ENCODE results near the gene VPS8. TPM values are rescaled to one million over a fixed set of nuclear protein-coding genes. Genes with fewer than 3 reads are reported as not detected.
"Not testable (repeated sequence)": the region's sequence is repeated elsewhere in the genome, so short reads cannot be mapped to it uniquely, and the experiment has no call there.

Gene VPS8
- total RNA-seq, 2 experiments from 2014 or later, result 47.6 to 51.8 TPM

DNA sequence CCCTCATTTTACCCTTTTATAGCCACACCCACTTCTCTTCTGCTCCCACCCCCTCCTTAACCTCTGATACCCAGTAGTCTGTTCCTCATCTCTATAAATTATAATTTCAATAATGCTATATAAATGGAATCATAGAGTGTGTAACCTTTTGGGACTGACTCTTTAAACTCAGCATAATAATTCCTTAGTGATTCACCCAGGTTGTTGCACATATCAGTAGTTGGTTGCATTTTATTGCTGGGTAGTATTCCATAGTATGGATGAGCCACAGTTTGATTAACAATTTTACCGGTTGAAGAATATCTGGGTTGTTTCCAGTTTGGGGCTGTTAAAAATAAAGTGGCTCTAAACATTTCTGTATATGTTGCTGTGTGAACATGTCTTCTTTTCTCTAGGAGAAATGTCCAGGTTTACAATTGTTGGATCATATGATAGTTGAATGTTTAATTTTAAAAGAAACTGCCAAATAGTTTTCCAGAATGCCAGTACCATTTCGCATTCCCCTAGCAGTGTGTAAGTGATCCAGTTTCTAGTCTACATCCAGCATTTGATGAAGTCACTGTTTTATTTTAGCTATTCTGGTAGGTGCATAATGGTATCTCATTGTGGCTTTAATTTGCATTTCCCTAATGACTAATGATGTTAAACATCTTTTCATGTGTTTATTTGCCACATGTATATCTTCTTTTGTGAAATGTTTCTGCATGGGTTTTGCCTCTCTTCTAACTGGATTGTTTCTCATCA lies 68.5 kb downstream of the VPS8 start:
- H3K27me3 Mint-ChIP-seq (ENCODE audit: low read depth), result no peaks in the 10 kb centered on the region
- peaks cover 4% of the 10 kb centered on the region for H3K4me1 Mint-ChIP-seq (ENCODE audit: low read depth)
- H3K36me3 Mint-ChIP-seq (ENCODE audit: low read depth), result peaks cover 27% of the 10 kb centered on the region
- no peak overlapping the region for H3K27ac Mint-ChIP-seq
- H3K4me3 Mint-ChIP-seq, result no peak overlapping the region
- DNase-seq (no peak), ATAC-seq (no peak)
- POLR2A ChIA-PET, result no interaction called here
- no peaks in the 10 kb centered on the region for H3K9me3 Mint-ChIP-seq (ENCODE audit: insufficient read depth)
- CTCF ChIA-PET, result no interaction called here

DNA sequence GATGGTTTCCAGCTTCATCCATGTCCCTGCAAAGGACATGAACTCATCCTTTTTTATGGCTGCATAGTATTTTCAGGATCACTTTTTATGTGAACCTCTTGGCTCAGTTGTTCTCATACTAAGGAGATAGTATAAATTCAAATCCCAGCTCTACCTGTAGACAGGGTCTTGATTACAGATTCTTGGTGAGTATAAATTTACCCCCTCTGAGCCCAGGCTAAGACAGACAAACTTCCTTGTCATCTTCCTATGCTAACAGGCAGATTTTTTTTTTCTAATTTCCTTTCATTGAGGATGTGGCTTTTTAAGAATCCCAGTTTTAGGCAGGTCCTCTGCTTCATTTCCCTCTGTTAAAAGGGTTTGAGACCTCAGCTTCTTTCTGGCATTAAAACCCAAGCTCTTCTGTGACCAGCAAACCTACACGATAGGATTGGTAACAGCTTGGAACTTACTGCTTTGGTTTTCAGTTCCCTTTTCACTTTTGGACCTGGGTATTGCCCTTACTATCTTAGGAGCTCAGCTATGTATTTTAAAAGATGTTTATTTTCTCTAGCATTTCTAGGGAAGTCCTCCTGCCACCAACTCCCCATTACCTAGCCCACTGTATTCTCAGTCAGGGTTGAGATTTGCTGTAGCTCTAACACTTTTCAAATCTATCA lies 72.5 kb downstream of the VPS8 start:
- DNase-seq, result no peak
- Mint-ChIP-seq H3K36me3 (ENCODE audit: low read depth) (peaks cover 18% of the 10 kb centered on the region), H3K4me1 (ENCODE audit: low read depth) (peaks cover 4% of the 10 kb centered on the region), H3K4me3 (no peak overlapping the region), H3K27me3 (ENCODE audit: low read depth) (no peaks in the 10 kb centered on the region), H3K9me3 (ENCODE audit: insufficient read depth) (no peaks in the 10 kb centered on the region), H3K27ac (no peak overlapping the region)
- ChIA-PET POLR2A (interaction anchor here (0.6 kb wide), 1 partner anchor 43 kb away, joined by 5 read pairs; no protein-coding TSS in a partner anchor), CTCF (interaction anchor here (1.1 to 1.6 kb wide), 2 partner anchors 10 to 292 kb away, joined by 3 to 5 read pairs; no protein-coding TSS in a partner anchor)
- no peak for ATAC-seq

DNA sequence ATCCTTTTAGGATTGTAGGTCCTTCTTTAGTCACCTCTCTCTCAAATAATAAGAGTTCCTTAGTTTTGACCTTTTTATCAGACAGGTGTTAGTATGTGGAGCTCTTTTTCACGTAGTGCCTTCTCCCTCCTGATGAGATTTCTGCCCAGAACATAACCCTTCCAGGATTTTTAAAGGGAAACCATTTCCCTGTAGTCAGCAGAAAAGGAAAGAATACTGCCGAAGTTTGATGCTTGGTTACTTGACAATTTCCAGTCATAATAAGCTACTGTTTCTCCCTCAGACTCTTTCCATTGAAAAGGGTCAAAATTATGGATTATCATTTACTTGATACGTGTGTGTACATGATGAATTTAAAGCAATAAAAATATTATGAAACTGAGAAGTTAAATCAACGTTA lies 73.1 kb downstream of the VPS8 start:
- H3K4me3 Mint-ChIP-seq, result no peak overlapping the region
- no peak for DNase-seq
- ChIA-PET POLR2A (no interaction called here), CTCF (interaction anchor here (1.6 kb wide), 1 partner anchor 10 kb away, joined by 5 read pairs; no protein-coding TSS in a partner anchor)
- ATAC-seq, result no peak
- H3K36me3 Mint-ChIP-seq (ENCODE audit: low read depth), result peaks cover 16% of the 10 kb centered on the region
- H3K27ac Mint-ChIP-seq, result no peak overlapping the region
- H3K27me3 Mint-ChIP-seq (ENCODE audit: low read depth), result no peaks in the 10 kb centered on the region
- H3K9me3 Mint-ChIP-seq (ENCODE audit: insufficient read depth), result no peaks in the 10 kb centered on the region
- peaks cover 4% of the 10 kb centered on the region for H3K4me1 Mint-ChIP-seq (ENCODE audit: low read depth)

DNA sequence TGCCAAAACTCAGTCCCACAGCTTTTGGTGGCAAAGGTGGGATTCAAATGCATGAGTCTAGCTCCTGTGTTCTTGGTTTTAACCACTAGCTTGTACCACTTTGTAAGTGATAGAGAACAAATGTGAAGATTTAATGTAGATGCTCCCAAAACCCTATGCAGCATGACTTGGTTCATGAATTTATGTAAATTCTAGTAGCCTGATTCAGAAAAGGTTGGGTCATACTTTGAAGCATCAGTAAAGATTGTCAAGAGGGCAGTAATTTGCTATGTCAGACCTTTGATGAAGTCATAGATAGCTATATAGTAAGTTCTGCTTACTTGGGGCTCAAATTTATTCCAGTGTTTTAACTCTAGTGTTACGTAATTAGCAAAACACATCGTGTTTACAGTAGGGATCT lies 75.6 kb downstream of the VPS8 start:
- H3K27me3 Mint-ChIP-seq (ENCODE audit: low read depth), result no peaks in the 10 kb centered on the region
- CTCF ChIA-PET, result interaction anchor here (1.2 to 1.5 kb wide), 2 partner anchors 9 to 11 kb away, joined by 3 to 4 read pairs; no protein-coding TSS in a partner anchor

DNA sequence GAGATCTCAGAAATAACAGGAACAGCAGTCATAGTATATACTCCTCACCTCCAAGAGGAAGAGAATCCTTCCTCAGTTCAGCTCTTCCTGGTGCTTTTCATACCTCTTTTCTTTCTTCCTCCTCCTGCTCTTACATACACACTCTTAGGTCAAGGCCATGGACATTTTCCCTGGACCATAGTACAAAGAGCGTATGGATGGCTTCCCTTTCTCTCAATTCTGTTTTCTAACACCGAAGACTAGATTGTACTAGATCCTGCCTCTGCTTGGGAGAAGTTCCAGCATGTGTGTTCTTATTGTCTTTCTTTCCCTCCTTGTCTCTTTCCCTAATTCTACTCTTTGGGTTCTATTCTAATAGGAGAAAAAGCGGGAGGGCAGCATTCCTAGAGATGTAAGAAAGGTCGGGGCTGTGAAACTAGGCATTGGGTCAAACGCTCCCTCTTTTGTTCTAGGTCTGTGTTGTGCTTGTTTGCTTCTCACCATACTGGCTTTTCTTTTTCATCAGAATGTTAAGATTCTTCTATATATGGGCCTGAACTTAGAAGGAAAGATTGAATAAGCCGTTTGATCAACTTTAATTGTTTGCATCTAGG lies 77.4 kb downstream of the VPS8 start:
- Mint-ChIP-seq H3K9me3 (ENCODE audit: insufficient read depth) (no peaks in the 10 kb centered on the region), H3K27ac (no peak overlapping the region), H3K27me3 (ENCODE audit: low read depth) (no peaks in the 10 kb centered on the region), H3K36me3 (ENCODE audit: low read depth) (peaks cover under 1% of the 10 kb centered on the region), H3K4me1 (ENCODE audit: low read depth) (peaks cover under 1% of the 10 kb centered on the region), H3K4me3 (no peak overlapping the region)
- CTCF ChIA-PET, result interaction anchor here (0.7 to 1.5 kb wide), 2 partner anchors 10 to 420 kb away, joined by 3 to 4 read pairs; no protein-coding TSS in a partner anchor
- POLR2A ChIA-PET, result no interaction called here
- ATAC-seq (no peak), DNase-seq (no peak)

More for the DNA sequence above, 75.6 kb downstream of the VPS8 start:
- H3K4me3 Mint-ChIP-seq, result no peak overlapping the region
- DNase-seq (no peak), ATAC-seq (no peak)
- peaks cover 4% of the 10 kb centered on the region for H3K4me1 Mint-ChIP-seq (ENCODE audit: low read depth)
- no peaks in the 10 kb centered on the region for H3K9me3 Mint-ChIP-seq (ENCODE audit: insufficient read depth)
- no peak overlapping the region for H3K27ac Mint-ChIP-seq
- POLR2A ChIA-PET, result no interaction called here
- H3K36me3 Mint-ChIP-seq (ENCODE audit: low read depth), result peaks cover 11% of the 10 kb centered on the region

DNA sequence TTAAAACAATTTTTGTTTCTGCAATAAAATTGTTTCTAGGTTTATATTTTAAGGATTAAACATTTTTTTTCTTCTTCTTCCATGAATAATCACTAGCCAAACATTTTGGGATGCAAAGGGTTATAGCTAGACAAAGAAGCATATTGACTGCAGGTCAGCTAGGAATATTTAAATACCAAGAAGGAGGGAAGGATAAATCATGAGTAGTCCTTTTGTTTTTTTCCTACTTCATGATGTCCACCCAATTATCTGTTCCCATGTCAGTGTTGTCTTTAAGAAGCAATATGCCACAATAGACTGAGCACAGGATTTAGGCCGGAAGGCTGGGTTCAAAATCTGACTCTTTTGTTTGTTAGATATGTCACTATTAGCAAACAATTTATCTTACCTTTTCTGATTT lies 82.1 kb downstream of the VPS8 start:
- H3K27me3 Mint-ChIP-seq (ENCODE audit: low read depth), result no peaks in the 10 kb centered on the region
- ChIA-PET POLR2A (no interaction called here), CTCF (no interaction called here)
- H3K36me3 Mint-ChIP-seq (ENCODE audit: low read depth), result no peaks in the 10 kb centered on the region
- H3K27ac Mint-ChIP-seq, result no peak overlapping the region
- no peak overlapping the region for H3K4me3 Mint-ChIP-seq
- ATAC-seq (no peak), DNase-seq (no peak)
- no peaks in the 10 kb centered on the region for H3K4me1 Mint-ChIP-seq (ENCODE audit: low read depth)
- H3K9me3 Mint-ChIP-seq (ENCODE audit: insufficient read depth), result no peaks in the 10 kb centered on the region

DNA sequence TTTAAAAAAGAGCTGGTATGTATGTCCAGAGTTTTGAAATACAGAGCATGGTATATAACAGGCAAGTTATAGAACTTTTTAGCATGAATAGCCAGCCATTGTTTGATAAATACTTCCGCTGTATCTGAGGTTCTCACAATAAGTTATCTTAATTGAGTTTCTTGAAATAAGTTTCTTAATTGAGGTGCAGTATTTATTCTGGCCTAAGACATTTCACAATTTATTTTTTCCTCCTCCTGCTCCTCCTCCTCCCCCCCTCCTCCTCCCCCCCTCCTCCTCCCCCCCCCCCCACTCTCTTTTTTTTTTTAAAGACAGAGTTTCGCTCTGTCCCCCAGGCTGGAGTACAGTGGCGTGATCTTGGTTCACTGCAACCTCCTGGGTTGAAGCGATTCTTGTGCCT lies 83.4 kb downstream of the VPS8 start:
- ATAC-seq (no peak), DNase-seq (no peak)
- no peaks in the 10 kb centered on the region for H3K9me3 Mint-ChIP-seq (ENCODE audit: insufficient read depth)
- H3K4me1 Mint-ChIP-seq (ENCODE audit: low read depth), result no peaks in the 10 kb centered on the region
- no peak overlapping the region for H3K27ac Mint-ChIP-seq
- H3K27me3 Mint-ChIP-seq (ENCODE audit: low read depth), result no peaks in the 10 kb centered on the region
- POLR2A ChIA-PET, result no interaction called here
- no peak overlapping the region for H3K4me3 Mint-ChIP-seq
- CTCF ChIA-PET, result no interaction called here
- H3K36me3 Mint-ChIP-seq (ENCODE audit: low read depth), result peaks cover 1% of the 10 kb centered on the region

DNA sequence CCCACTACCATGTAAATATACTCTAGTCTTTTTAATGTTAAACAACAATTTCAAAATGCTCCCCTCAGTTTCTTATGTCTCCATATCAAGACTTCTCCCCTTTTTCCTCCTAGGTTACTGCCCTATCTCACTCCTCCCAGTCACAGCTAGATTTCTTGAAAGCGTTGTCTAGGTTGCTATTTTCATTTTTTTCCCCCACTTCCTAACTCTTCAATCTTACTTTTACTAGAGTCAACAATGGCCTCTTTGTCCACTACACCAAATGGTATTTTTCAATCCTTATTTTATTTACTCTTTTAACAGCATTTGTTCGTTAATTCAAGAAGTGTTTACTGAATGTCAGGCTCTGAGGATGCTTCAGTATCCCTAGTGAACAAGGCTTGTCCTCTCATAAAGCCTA lies 84.4 kb downstream of the VPS8 start:
- DNase-seq (no peak), ATAC-seq (no peak)
- Mint-ChIP-seq H3K27ac (no peak overlapping the region), H3K36me3 (ENCODE audit: low read depth) (peaks cover 1% of the 10 kb centered on the region), H3K9me3 (ENCODE audit: insufficient read depth) (no peaks in the 10 kb centered on the region), H3K4me1 (ENCODE audit: low read depth) (no peaks in the 10 kb centered on the region), H3K27me3 (ENCODE audit: low read depth) (no peaks in the 10 kb centered on the region), H3K4me3 (no peak overlapping the region)
- CTCF ChIA-PET, result no interaction called here
- POLR2A ChIA-PET, result no interaction called here

DNA sequence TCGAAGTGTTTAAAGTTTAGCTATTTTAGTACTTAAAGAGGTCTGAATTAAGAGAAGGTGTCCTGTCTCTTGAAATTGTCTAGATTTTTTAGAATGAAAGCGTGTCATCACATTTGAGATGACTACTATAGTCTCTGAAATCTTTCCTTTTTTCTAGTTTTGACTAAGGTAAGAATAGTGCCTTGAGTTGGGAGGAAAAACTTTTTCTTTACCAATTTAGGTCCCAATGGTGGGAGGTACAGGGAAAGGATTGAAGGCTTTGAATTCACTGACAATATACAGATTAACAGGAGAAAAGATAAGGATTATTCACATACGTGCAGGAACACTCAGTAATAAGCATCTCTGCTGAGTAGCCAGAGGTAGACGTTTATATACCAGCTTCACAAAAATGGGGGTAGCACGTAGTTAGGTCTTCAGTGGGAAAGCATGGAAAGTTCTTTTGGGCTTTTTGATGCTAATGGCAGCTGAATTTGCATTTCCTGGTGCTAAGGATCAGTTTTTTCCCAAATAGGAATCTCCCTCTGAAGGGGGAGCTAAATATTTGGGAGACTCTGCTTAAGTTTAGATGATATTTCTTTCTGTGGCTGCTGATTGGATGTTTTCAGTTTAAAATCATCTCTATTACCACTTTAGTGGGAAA lies 88.1 kb downstream of the VPS8 start:
- peaks cover under 1% of the 10 kb centered on the region for H3K9me3 Mint-ChIP-seq (ENCODE audit: insufficient read depth)
- POLR2A ChIA-PET, result no interaction called here
- H3K4me3 Mint-ChIP-seq, result no peak overlapping the region
- ATAC-seq (no peak), DNase-seq (no peak)
- H3K27me3 Mint-ChIP-seq (ENCODE audit: low read depth), result no peaks in the 10 kb centered on the region
- no peaks in the 10 kb centered on the region for H3K4me1 Mint-ChIP-seq (ENCODE audit: low read depth)
- peaks cover 12% of the 10 kb centered on the region for H3K36me3 Mint-ChIP-seq (ENCODE audit: low read depth)
- CTCF ChIA-PET, result no interaction called here
- H3K27ac Mint-ChIP-seq, result no peak overlapping the region

DNA sequence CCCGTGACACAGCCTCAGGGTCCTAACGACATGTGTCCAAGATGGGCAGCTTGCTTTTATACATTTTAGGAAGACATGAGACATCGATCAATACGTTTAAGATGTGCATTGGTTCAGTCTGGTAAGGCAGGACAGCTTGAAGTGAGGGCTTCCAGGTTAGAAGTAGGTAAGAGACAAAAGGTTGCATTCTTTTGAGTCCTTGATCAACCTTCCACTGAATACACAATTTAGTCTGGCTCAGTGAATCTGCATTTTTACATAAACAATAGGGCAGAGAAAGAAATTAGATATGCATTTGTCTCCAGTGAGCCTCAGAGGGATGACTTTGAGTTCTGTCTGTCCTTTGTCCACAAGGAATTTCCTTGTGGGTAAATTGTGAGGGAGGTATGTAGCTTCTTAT lies 95.1 kb downstream of the VPS8 start:
- H3K27ac Mint-ChIP-seq; H3K9me3 Mint-ChIP-seq (ENCODE audit: insufficient read depth); H3K27me3 Mint-ChIP-seq (ENCODE audit: low read depth); ATAC-seq; H3K4me3 Mint-ChIP-seq; H3K4me1 Mint-ChIP-seq (ENCODE audit: low read depth); POLR2A ChIA-PET; DNase-seq; CTCF ChIA-PET: not testable (repeated sequence)
- peaks cover 19% of the 10 kb centered on the region for H3K36me3 Mint-ChIP-seq (ENCODE audit: low read depth)

DNA sequence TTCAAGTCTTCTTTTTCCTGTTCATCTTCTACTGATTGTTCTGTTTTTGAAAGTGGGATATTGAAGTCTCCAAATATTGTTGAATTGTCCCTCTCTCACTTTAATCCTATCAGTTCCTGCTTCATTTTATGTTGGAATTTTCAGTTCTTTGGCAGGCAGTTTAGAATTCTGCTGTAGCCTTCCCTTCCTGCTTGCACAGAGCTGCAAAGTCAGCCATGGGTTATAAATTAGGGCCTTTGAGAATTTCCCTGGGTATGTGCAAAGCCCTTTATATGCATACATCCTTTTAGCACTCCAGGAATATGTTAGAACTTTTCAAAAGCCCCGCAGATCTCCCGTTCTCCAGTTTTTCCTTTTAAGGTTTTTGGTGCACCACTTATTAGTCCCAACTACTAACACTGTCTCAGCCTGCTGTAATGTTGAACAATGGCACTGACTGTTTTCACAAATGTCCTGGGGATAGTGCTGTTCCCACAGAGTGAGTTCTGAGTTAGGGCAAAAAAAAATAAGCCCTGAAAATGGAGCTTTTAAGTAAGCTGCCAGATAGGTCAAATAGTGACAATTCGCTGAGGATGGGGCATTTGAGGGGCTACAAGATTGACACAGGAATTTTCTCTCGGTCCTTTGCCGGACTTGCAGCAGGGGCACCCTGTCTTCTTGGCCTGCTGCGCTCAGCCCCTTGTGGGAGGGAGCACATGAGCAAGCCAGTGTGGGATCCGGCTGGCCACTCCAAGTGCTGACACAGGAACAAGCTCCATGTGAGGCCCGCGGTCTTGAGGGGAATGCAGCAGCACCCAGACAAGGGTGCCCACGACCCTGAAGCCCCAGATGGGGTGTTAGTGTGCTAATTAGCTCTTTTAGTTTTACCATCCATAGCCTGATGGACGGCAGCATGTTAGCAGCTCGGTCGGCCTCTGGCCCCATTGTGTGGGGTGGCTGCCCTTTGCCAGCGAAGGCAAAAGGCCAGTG lies 96.0 kb downstream of the VPS8 start:
- ATAC-seq, result no peak
- ChIA-PET POLR2A (no interaction called here), CTCF (interaction anchor here (0.6 kb wide), 1 partner anchor 66 kb away, joined by 3 read pairs; no protein-coding TSS in a partner anchor)
- H3K27ac Mint-ChIP-seq, result no peak overlapping the region
- H3K36me3 Mint-ChIP-seq (ENCODE audit: low read depth), result peaks cover 19% of the 10 kb centered on the region
- H3K9me3 Mint-ChIP-seq (ENCODE audit: insufficient read depth), result peaks cover 5% of the 10 kb centered on the region
- no peaks in the 10 kb centered on the region for H3K27me3 Mint-ChIP-seq (ENCODE audit: low read depth)
- H3K4me1 Mint-ChIP-seq (ENCODE audit: low read depth), result no peaks in the 10 kb centered on the region
- DNase-seq, result no peak
- H3K4me3 Mint-ChIP-seq, result no peak overlapping the region
